Activated naive CD4-positive, alpha-beta T cell treated with anti-CD3 and anti-CD28 coated beads, Interleukin-2, amount 50 U/mL, for 16 hours (primary cell): ENCODE data around the gene RAB40C.

Experiments used
- DNase-seq: peaks from one replicate; pipeline ENCODE4 v3.0.0-alpha.2; 2020

Gene RAB40C

GRCh38 chr16:575354-576196 lies 14.3 kb upstream of the RAB40C start:
- DNase-seq, result no peak

- DNase-seq, result no peak
Observed at GRCh38 chr16:576197-576822, 13.6 kb upstream of the RAB40C start.

- no peak for DNase-seq
Observed at GRCh38 chr16:576823-577201, 13.1 kb upstream of the RAB40C start.

GRCh38 chr16:577796-578195 lies 12.1 kb upstream of the RAB40C start:
- DNase-seq, result no peak

- no peak for DNase-seq
Observed at GRCh38 chr16:578232-578869, 11.5 kb upstream of the RAB40C start.

GRCh38 chr16:578870-579405 lies 10.9 kb upstream of the RAB40C start:
- DNase-seq, result peak; percentile 75

- no peak for DNase-seq
Observed at GRCh38 chr16:580141-580945, 9.5 kb upstream of the RAB40C start.

- no peak for DNase-seq
Observed at GRCh38 chr16:580946-581498, 8.8 kb upstream of the RAB40C start.

- no peak for DNase-seq
Observed at GRCh38 chr16:582218-582613, 7.7 kb upstream of the RAB40C start.

GRCh38 chr16:582614-583331 lies 7.1 kb upstream of the RAB40C start:
- no peak for DNase-seq

- DNase-seq, result no peak
Observed at GRCh38 chr16:583470-583814, 6.4 kb upstream of the RAB40C start.

- no peak for DNase-seq
Observed at GRCh38 chr16:583815-584591, 5.9 kb upstream of the RAB40C start.

- no peak for DNase-seq
Observed at GRCh38 chr16:585351-585750, 4.5 kb upstream of the RAB40C start.

GRCh38 chr16:586047-586644 lies 3.7 kb upstream of the RAB40C start:
- no peak for DNase-seq

- DNase-seq, result no peak
Observed at GRCh38 chr16:586645-587590, 2.9 kb upstream of the RAB40C start.

- no peak for DNase-seq
Observed at GRCh38 chr16:588639-588888, 1.3 kb upstream of the RAB40C start.

GRCh38 chr16:588889-589657 lies 793 bp upstream of the RAB40C start:
- peak; percentile 97 for DNase-seq

- DNase-seq, result no peak
Observed at GRCh38 chr16:590188-590814, 435 bp downstream of the RAB40C start.

GRCh38 chr16:590815-591200 lies 942 bp downstream of the RAB40C start:
- no peak for DNase-seq
